HEK293T (cell line): ENCODE data around the gene PCDHGA6.

Experiments
- ARNT ChIP-seq: fragments of 450-650 bp; IDR thresholded peaks from 2 replicates; pipeline ENCODE4 v1.6.1; 2017; ENCODE audit warnings: mild to moderate bottlenecking
- BHLHE40 ChIP-seq: fragments of 450-650 bp; IDR thresholded peaks from 2 replicates; pipeline ENCODE4 v1.6.1; 2016; ENCODE audit warnings: mild to moderate bottlenecking, moderate library complexity, borderline replicate concordance
- CTBP1 ChIP-seq: fragments of 450-650 bp; IDR thresholded peaks from 2 replicates; pipeline ENCODE4 v1.6.1; 2016; ENCODE audit warnings: borderline replicate concordance
- ELF4 ChIP-seq: fragments of 450-650 bp; IDR thresholded peaks from 2 replicates; pipeline ENCODE4 v1.6.1; 2017; ENCODE audit warnings: antibody characterized with exemption
- FOXA1 ChIP-seq: fragments of 450-650 bp; IDR thresholded peaks from 2 replicates; pipeline ENCODE4 v1.6.1; 2016; ENCODE audit warnings: mild to moderate bottlenecking
- FOXK2 ChIP-seq: fragments of 450-650 bp; IDR thresholded peaks from 2 replicates; pipeline ENCODE4 v1.6.1; 2016; ENCODE audit warnings: mild to moderate bottlenecking
- FOXM1 ChIP-seq: fragments of 450-650 bp; IDR thresholded peaks from 2 replicates; pipeline ENCODE4 v1.6.1; 2017; ENCODE audit warnings: mild to moderate bottlenecking, borderline replicate concordance
- HDGF ChIP-seq: fragments of 450-650 bp; IDR thresholded peaks from 2 replicates; pipeline ENCODE4 v1.6.1; 2017; ENCODE audit warnings: antibody characterized with exemption, borderline replicate concordance
- L3MBTL2 ChIP-seq: fragments of 450-650 bp; conservative IDR thresholded peaks from 2 replicates; pipeline ENCODE4 v1.6.1; 2016; ENCODE audit warnings: mild to moderate bottlenecking
- NFRKB ChIP-seq: fragments of 450-650 bp; IDR thresholded peaks from 2 replicates; pipeline ENCODE4 v1.6.1; 2016; ENCODE audit warnings: mild to moderate bottlenecking, moderate library complexity
- SP1 ChIP-seq: fragments of 450-650 bp; IDR thresholded peaks from 2 replicates; pipeline ENCODE4 v1.6.1; 2017
- SUZ12 ChIP-seq: fragments of 450-650 bp; IDR thresholded peaks from 2 replicates; pipeline ENCODE4 v1.6.1; 2016; ENCODE audit warnings: mild to moderate bottlenecking
- TARDBP ChIP-seq: fragments of 450-650 bp; IDR thresholded peaks from 2 replicates; pipeline ENCODE4 v1.6.1; 2016
- ZNF384 ChIP-seq: fragments of 450-650 bp; IDR thresholded peaks from 2 replicates; pipeline ENCODE4 v1.6.1; 2016

GRCh38 chr5:141398608-141399007 lies 24.9 kb downstream of the PCDHGA6 start:
- no peak for TF ChIP-seq SUZ12
- TF ChIP-seq SP1, result no peak
- TF ChIP-seq BHLHE40, result no peak
- TF ChIP-seq FOXK2, result no peak
- TF ChIP-seq NFRKB, result no peak
- TF ChIP-seq HDGF, result no peak
- no peak for TF ChIP-seq CTBP1
- TF ChIP-seq FOXM1, result no peak
- no peak for TF ChIP-seq FOXA1
- no peak for TF ChIP-seq TARDBP
- TF ChIP-seq ZNF384, result no peak
- TF ChIP-seq L3MBTL2, result no peak
- no peak for TF ChIP-seq ARNT
- TF ChIP-seq ELF4, result no peak
